Vagina (tissue), 2 donors: ENCODE data around the gene LPCAT1.

ENCODE experiments used
- CTCF ChIP-seq, 3 experiments: fragments of 450-650 bp in 2 of 3; fragments of 200-600 bp in 1 of 3; sonication (generic) in 1 of 3; IDR thresholded peaks; one replicate each; pipeline ENCODE4 v1.5.1; 2017 to 2019; ENCODE audit warnings: antibody characterized with exemption in 3 of 3, mild to moderate bottlenecking in 2 of 3, moderate library complexity in 2 of 3
- POLR2A ChIP-seq, 2 donors: fragments of 450-650 bp; IDR thresholded peaks; one replicate each; pipeline ENCODE4 v1.6.1; 2017; ENCODE audit warnings: antibody characterized with exemption in 2 of 2, mild to moderate bottlenecking in 2 of 2, moderate library complexity in 2 of 2
- POLR2AphosphoS5 ChIP-seq, 2 donors: sonication (generic); formaldehyde crosslinking; IDR thresholded peaks; one replicate each; pipeline ENCODE4 v1.9.0; 2017; ENCODE audit warnings: antibody characterized with exemption in 2 of 2, mild to moderate bottlenecking in 2 of 2, low read depth in 1 of 2; ENCODE audit not compliant: insufficient read depth in 1 of 2

GRCh38 chr5:1432296-1432695 lies 91.5 kb downstream of the LPCAT1 start:
- TF ChIP-seq POLR2A (IDR thresholded peaks at IDR 0.05) (no peak), CTCF (IDR thresholded peaks at IDR 0.05) (no peak), POLR2AphosphoS5 (IDR thresholded peaks at IDR 0.05; ENCODE audit: insufficient read depth in 1 of 2, low read depth in 1 of 2) (no peak)
